SK-N-MC (cell line): ENCODE results near the gene UBAC2.

Experiments used
- EZH2 ChIP-seq: fragments of 200-600 bp; sonication (generic); IDR thresholded peaks from one replicate; pipeline ENCODE4 v1.6.1; 2017; ENCODE audit warnings: antibody characterized with exemption
- FOXP2 ChIP-seq: optimal IDR thresholded peaks from 2 replicates; pipeline ENCODE3; 2011; ENCODE audit warnings: mild to moderate bottlenecking, moderate library complexity; ENCODE audit not compliant: insufficient read depth; ENCODE audit errors: extremely low read length, control extremely low read depth
- POLR2AphosphoS5 ChIP-seq: IDR thresholded peaks from 2 replicates; pipeline ENCODE4 v1.6.1; 2012; ENCODE audit warnings: mild to moderate bottlenecking, low read depth, low read length, borderline replicate concordance

DNA sequence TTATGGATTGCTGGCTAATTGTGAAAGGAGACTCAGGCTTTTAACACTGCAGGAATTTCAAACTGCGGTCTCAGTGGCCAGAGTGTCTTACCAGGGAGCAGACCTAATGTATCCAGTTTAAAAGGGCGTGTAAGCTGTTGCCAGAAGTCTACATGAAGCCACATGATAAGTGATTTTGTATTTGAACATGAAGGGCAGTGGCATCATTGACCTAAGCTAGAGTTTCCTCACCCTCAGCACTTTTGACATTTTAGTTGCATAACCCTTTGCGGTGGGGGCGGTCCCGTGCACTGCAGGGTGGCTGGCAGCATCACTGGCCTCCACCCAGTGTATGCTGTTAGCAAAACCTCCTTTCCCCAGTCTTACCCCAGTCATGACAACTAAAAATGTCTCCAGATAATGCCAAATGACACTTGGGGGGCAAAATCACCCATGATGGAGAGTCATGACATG lies 81.2 kb downstream of the UBAC2 start:
- no peak for TF ChIP-seq POLR2AphosphoS5
- no peak for TF ChIP-seq EZH2
- no peak for TF ChIP-seq FOXP2
